Rectal smooth muscle tissue (tissue), 1 donor: ENCODE measurements around the gene GNMT.

Experiments used
- H3K27ac ChIP-seq: one replicate; pipeline ENCODE4 v1.7.0; 2013; ENCODE audit warnings: low read depth, low read length, inconsistent platforms
- H3K27me3 ChIP-seq: one replicate; pipeline ENCODE4 v1.7.0; 2013; ENCODE audit warnings: low read length; ENCODE audit not compliant: control insufficient read depth, insufficient read depth
- H3K36me3 ChIP-seq: one replicate; pipeline ENCODE4 v1.7.0; 2013; ENCODE audit warnings: low read length; ENCODE audit not compliant: control insufficient read depth, insufficient read depth
- H3K4me1 ChIP-seq: one replicate; pipeline ENCODE4 v1.7.0; 2013; ENCODE audit warnings: low read length; ENCODE audit not compliant: control insufficient read depth, insufficient read depth
- H3K4me3 ChIP-seq: one replicate; pipeline ENCODE4 v1.7.0; 2013; ENCODE audit warnings: low read length
- H3K9ac ChIP-seq: one replicate; pipeline ENCODE4 v1.7.0; 2013; ENCODE audit warnings: low read length

Gene GNMT

GRCh38 chr6:43011207-43011606 lies 50.7 kb downstream of the GNMT start:
- peaks cover 27% of the 10 kb centered on the region for H3K36me3 ChIP-seq
- H3K27ac ChIP-seq = no peak overlapping the region

GRCh38 chr6:43012364-43012763 lies 51.8 kb downstream of the GNMT start:
- H3K4me3 ChIP-seq = peak overlapping the region; percentile 78
- peaks cover 24% of the 10 kb centered on the region for H3K36me3 ChIP-seq

More at GRCh38 chr6:43011207-43011606, 50.7 kb downstream of the GNMT start:
- Histone ChIP-seq H3K4me1 (peaks cover 12% of the 10 kb centered on the region), H3K27me3 (no peaks in the 10 kb centered on the region), H3K9ac (no peak overlapping the region), H3K4me3 (no peak overlapping the region)

GRCh38 chr6:43013097-43013842 lies 52.7 kb downstream of the GNMT start:
- H3K9ac ChIP-seq = peak overlapping the region; percentile 45
- no peaks in the 10 kb centered on the region for H3K27me3 ChIP-seq
- peak overlapping the region; percentile 78 for H3K4me3 ChIP-seq
- peak overlapping the region; percentile 65 for H3K27ac ChIP-seq
- H3K4me1 ChIP-seq = peaks cover 17% of the 10 kb centered on the region
- peaks cover 24% of the 10 kb centered on the region for H3K36me3 ChIP-seq

More at GRCh38 chr6:43012364-43012763, 51.8 kb downstream of the GNMT start:
- H3K27ac ChIP-seq = no peak overlapping the region
- H3K4me1 ChIP-seq = peaks cover 17% of the 10 kb centered on the region
- no peaks in the 10 kb centered on the region for H3K27me3 ChIP-seq
- no peak overlapping the region for H3K9ac ChIP-seq
